CD4-positive, CD25-positive, alpha-beta regulatory T cell (primary cell): ENCODE data around the gene RFT1. TPM values are rescaled to one million over a fixed set of nuclear protein-coding genes. Genes with fewer than 3 reads are reported as not detected.

Source experiments
- ATAC-seq, 2 donors: fragments of 150-1000 bp; cut with Tn5 transposase; one replicate each; pipeline ENCODE4 v1.10.0; 2021; ENCODE audit warnings: low read depth in 2 of 2, moderate number of reproducible peaks in 2 of 2, moderate library complexity in 1 of 2
- DNase-seq, 3 donors: peaks; one replicate each; pipeline versions ENCODE4 v3.0.0 to v3.0.0-alpha.2; 2012 to 2022; ENCODE audit warnings: mixed read lengths in 1 of 3
- H3K27ac ChIP-seq: one replicate; pipeline ENCODE4 v1.7.0; 2013; ENCODE audit warnings: mild to moderate bottlenecking, low read length; ENCODE audit not compliant: insufficient read depth, poor library complexity, severe bottlenecking
- H3K27me3 ChIP-seq: one replicate; pipeline ENCODE4 v1.7.0; 2013; ENCODE audit warnings: low read length; ENCODE audit not compliant: control insufficient read depth, insufficient read depth
- H3K36me3 ChIP-seq: one replicate; pipeline ENCODE4 v1.7.0; 2013; ENCODE audit warnings: mild to moderate bottlenecking, low read length, moderate library complexity; ENCODE audit not compliant: control insufficient read depth, insufficient read depth
- H3K4me1 ChIP-seq: 2 replicates; pipeline ENCODE4 v1.7.0; 2013; ENCODE audit warnings: mild to moderate bottlenecking, low read length; ENCODE audit not compliant: insufficient read depth, control insufficient read depth, poor library complexity, severe bottlenecking
- H3K4me3 ChIP-seq: one replicate; pipeline ENCODE4 v1.7.0; 2013; ENCODE audit warnings: low read depth, mild to moderate bottlenecking, low read length, moderate library complexity
- H3K9me3 ChIP-seq, 2 experiments: 1 replicate in 1 of 2; 2 replicates in 1 of 2; pipeline ENCODE4 v1.7.0; 2013; ENCODE audit warnings: low read length in 2 of 2, mild to moderate bottlenecking in 1 of 2, moderate library complexity in 1 of 2; ENCODE audit not compliant: control insufficient read depth in 2 of 2
- H3K27ac Mint-ChIP-seq, 3 donors: one replicate each; pipeline ENCODE4 v1.8.0; 2020 to 2022; ENCODE audit warnings: mild to moderate bottlenecking in 3 of 3, mixed read lengths in 3 of 3, moderate library complexity in 2 of 3
- H3K27me3 Mint-ChIP-seq: one replicate; pipeline ENCODE4 v1.8.0; 2022; ENCODE audit warnings: mild to moderate bottlenecking, mixed read lengths
- H3K36me3 Mint-ChIP-seq: one replicate; pipeline ENCODE4 v1.8.0; 2020; ENCODE audit warnings: mixed read lengths
- H3K4me1 Mint-ChIP-seq, 4 donors: one replicate each; pipeline ENCODE4 v1.8.0; 2020 to 2022; ENCODE audit warnings: mixed read lengths in 4 of 4, mild to moderate bottlenecking in 1 of 4
- H3K4me3 Mint-ChIP-seq, 4 donors: one replicate each; pipeline ENCODE4 v1.8.0; 2020 to 2022; ENCODE audit warnings: mild to moderate bottlenecking in 4 of 4, mixed read lengths in 4 of 4, moderate library complexity in 3 of 4
- H3K9me3 Mint-ChIP-seq, 7 donors: one replicate each; pipeline ENCODE4 v1.8.0; 2020 to 2022; ENCODE audit warnings: mixed read lengths in 7 of 7, mild to moderate bottlenecking in 3 of 7, moderate library complexity in 2 of 7
- polyA plus RNA-seq, 4 donors: library from polyadenylated mRNA; unstranded; fragments of 300-500 nt; fragmentation: Illumina TruSeq; gene quantifications; one replicate each; pipeline ENCODE4 v1.2.3, GENCODE V29; 2021
- total RNA-seq: library from RNA; stranded (reverse); gene quantifications from one replicate; pipeline ENCODE4 v1.2.3, GENCODE V29; 2022

The RFT1 gene
- total and polyA plus RNA-seq, 5 donors from 2014 or later, result 12.9 to 27.6 (median 23.9) TPM

GRCh38 chr3:53171827-53172505 lies 41.7 kb upstream of the RFT1 start:
- H3K9me3 Mint-ChIP-seq, result no peaks in the 10 kb centered on the region
- no peak overlapping the region for H3K4me3 Mint-ChIP-seq
- Histone ChIP-seq H3K27ac (no peak overlapping the region), H3K9me3 (no peaks in the 10 kb centered on the region), H3K4me1 (peaks cover 23% of the 10 kb centered on the region), H3K27me3 (no peaks in the 10 kb centered on the region), H3K36me3 (peaks cover 2% of the 10 kb centered on the region), H3K4me3 (no peak overlapping the region)
- peaks cover 3% of the 10 kb centered on the region for H3K36me3 Mint-ChIP-seq
- ATAC-seq (no peak), DNase-seq (no peak)
- peak overlapping the region in 1 of 3 donors; percentile 67 for H3K27ac Mint-ChIP-seq
- H3K27me3 Mint-ChIP-seq, result no peaks in the 10 kb centered on the region
- H3K4me1 Mint-ChIP-seq, result peaks cover 5 to 45% (median 28%) of the 10 kb centered on the region in 4 donors

DNA sequence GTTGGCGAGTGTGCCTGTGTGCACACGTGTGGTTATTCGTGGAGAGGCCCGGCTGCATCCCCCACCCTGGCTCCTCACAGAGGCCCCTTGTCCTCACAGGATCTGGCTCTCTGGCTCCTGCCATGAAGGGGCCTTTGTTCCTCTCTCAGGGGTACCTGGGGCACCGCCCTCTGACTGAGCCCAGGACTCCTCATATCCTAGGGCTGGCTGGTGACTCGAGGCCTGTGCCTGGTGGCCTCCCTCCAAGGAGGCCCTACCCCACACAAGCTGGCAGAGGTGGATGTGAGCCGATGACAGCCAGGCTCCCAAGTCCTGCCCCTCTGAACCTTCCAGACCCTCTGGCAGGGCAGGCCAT lies 40.8 kb upstream of the RFT1 start:
- Histone ChIP-seq H3K9me3 (no peaks in the 10 kb centered on the region), H3K4me1 (peaks cover 23% of the 10 kb centered on the region), H3K27ac (no peak overlapping the region), H3K4me3 (no peak overlapping the region), H3K27me3 (no peaks in the 10 kb centered on the region), H3K36me3 (peaks cover 2% of the 10 kb centered on the region)
- Mint-ChIP-seq H3K4me1 (peaks cover 5 to 49% (median 28%) of the 10 kb centered on the region in 4 donors), H3K27ac (peak overlapping the region in 1 of 3 donors; percentile 75), H3K36me3 (peaks cover 3% of the 10 kb centered on the region), H3K27me3 (no peaks in the 10 kb centered on the region), H3K4me3 (no peak overlapping the region), H3K9me3 (no peaks in the 10 kb centered on the region)
- ATAC-seq, result no peak
- DNase-seq, result no peak

- Histone ChIP-seq H3K4me1 (peaks cover 23% of the 10 kb centered on the region), H3K27ac (no peak overlapping the region), H3K27me3 (no peaks in the 10 kb centered on the region), H3K4me3 (no peak overlapping the region), H3K9me3 (no peaks in the 10 kb centered on the region), H3K36me3 (peaks cover 2% of the 10 kb centered on the region)
- DNase-seq (peak in 1 of 3 donors; percentile 28), ATAC-seq (peak in 1 of 2 donors; percentile 14)
- peaks cover 5 to 50% (median 26%) of the 10 kb centered on the region in 4 donors for H3K4me1 Mint-ChIP-seq
- H3K9me3 Mint-ChIP-seq, result no peaks in the 10 kb centered on the region
- peak overlapping the region; percentile 18 to 75 (median 61) for H3K27ac Mint-ChIP-seq
- peak overlapping the region in 1 of 4 donors; percentile 46 for H3K4me3 Mint-ChIP-seq
- H3K27me3 Mint-ChIP-seq, result no peaks in the 10 kb centered on the region
- peaks cover 3% of the 10 kb centered on the region for H3K36me3 Mint-ChIP-seq
Measured at GRCh38 chr3:53170325-53171063, 40.3 kb upstream of the RFT1 start.

DNA sequence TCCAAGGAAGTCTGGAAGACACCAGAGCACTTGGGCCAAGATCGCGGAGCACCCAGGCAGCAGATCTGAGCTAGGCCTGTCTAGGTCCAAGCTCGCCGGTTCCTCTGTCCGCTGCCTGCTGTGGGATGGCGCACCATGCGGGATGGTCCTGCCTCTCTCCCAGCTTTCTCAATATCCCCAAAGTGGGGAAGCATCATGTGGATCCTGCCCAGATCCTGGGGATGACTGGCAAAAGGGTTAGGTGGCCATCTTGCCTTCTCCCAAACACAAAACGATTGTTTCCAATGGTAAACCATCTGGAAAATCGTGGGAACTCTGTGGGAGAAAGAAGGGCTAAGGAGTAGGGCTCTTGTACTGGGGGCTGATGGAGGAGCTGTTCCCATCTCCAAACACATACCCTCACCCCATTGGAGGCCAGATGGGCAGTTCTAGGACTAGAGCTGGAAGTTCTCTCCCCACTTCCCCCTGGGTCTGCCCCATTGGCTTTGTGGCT lies 39.6 kb upstream of the RFT1 start:
- Mint-ChIP-seq H3K4me1 (peaks cover 5 to 54% (median 24%) of the 10 kb centered on the region in 4 donors), H3K4me3 (no peak overlapping the region), H3K27ac (peak overlapping the region in 2 of 3 donors; percentile 75 to 79), H3K36me3 (peaks cover 3% of the 10 kb centered on the region), H3K9me3 (no peaks in the 10 kb centered on the region), H3K27me3 (no peaks in the 10 kb centered on the region)
- no peaks in the 10 kb centered on the region for H3K9me3 ChIP-seq
- DNase-seq (no peak), ATAC-seq (peak in 1 of 2 donors; percentile 19)
- H3K27me3 ChIP-seq, result no peaks in the 10 kb centered on the region
- H3K4me1 ChIP-seq, result peaks cover 23% of the 10 kb centered on the region
- H3K36me3 ChIP-seq, result peaks cover 2% of the 10 kb centered on the region
- no peak overlapping the region for H3K4me3 ChIP-seq
- H3K27ac ChIP-seq, result no peak overlapping the region

DNA sequence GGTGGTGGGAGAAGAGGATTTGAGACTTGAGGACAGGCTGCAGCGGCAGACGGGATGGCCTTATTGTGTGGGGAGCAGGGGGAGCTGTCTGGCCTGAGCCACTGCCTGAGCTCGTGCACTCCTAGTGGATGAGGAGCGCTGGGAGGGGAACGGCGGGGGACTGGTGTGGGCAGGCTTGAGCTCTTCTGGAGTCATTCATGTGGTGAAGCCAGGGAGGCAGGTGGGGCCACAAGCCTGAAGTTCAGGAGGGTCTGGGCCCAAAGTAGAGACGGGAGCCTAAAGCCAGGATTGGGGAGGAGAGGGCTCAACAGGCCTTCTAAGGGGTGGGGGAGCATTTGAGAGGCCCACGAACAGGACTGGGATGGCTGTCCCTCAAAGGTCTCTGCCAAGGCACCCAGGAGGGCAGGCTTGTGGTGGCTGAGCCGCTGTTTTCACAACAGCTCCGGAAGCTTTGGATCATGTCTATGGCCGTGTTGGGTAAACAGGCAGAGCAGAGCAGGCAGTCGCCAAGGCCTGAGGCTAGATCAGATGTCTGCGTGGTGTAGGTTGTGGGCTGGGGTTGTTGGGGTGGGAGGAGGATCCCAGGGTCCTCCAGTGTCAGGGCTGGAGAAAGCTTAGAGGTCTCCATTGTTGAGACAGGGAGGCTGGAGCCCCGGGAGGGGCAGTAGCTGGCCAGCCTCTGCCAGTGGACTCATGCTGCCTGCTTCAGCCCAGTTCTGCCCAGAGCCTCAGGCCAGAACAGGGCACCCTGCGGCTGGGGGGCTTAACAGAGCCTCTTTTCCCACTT lies 39.0 kb upstream of the RFT1 start:
- H3K27ac ChIP-seq, result no peak overlapping the region
- H3K9me3 ChIP-seq, result no peaks in the 10 kb centered on the region
- Mint-ChIP-seq H3K27ac (peak overlapping the region; percentile 71 to 79 (median 75)), H3K4me1 (peaks cover 5 to 54% (median 24%) of the 10 kb centered on the region in 4 donors), H3K36me3 (peaks cover 3% of the 10 kb centered on the region), H3K4me3 (peak overlapping the region in 2 of 4 donors; percentile 29 to 61), H3K9me3 (no peaks in the 10 kb centered on the region), H3K27me3 (no peaks in the 10 kb centered on the region)
- H3K27me3 ChIP-seq, result no peaks in the 10 kb centered on the region
- DNase-seq, result no peak
- H3K4me1 ChIP-seq, result peaks cover 23% of the 10 kb centered on the region
- ATAC-seq, result no peak
- H3K36me3 ChIP-seq, result peaks cover 2% of the 10 kb centered on the region
- no peak overlapping the region for H3K4me3 ChIP-seq

DNA sequence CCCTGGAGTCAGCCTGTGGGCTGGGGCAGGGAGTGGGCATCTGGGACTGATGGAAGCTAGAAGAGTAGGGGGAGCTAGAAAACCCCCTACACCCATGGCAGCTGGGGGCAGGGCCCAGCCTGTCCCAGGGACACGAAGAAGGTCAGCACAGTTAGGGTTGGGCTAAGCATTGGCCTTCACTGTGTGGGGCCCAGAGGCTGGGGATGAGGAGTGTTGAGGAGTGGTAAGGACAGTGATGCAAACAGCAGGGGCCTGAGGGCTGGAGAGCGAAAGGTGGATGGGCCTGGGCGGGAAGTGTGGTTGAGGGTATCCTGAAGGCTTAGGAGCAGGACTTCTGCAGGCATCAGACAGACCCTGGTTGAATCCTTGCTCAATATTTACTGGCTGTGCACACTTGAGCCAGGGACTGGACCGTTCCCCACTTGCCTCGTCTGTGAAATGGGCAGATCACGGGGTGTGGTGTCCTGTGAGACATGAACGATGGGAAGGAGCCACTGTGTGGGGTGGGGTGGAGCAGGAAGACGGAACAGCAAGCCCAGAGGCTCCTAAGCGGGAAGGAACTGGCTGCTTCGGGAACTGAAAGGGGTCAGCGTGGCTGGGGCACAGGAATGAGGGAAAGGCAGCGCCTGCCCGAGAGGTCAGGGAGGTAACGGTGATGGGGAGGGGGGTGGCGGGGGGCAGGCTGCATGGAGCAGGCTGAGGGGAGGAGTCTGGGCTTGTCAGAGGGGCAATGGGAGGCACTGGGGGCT lies 38.1 kb upstream of the RFT1 start:
- Mint-ChIP-seq H3K27me3 (no peaks in the 10 kb centered on the region), H3K4me3 (peak overlapping the region in 2 of 4 donors; percentile 29 to 61), H3K36me3 (no peaks in the 10 kb centered on the region), H3K9me3 (no peaks in the 10 kb centered on the region), H3K27ac (peak overlapping the region in 1 of 3 donors; percentile 81), H3K4me1 (peaks cover 5 to 58% (median 23%) of the 10 kb centered on the region in 4 donors)
- H3K27me3 ChIP-seq, result no peaks in the 10 kb centered on the region
- no peak overlapping the region for H3K4me3 ChIP-seq
- H3K9me3 ChIP-seq, result no peaks in the 10 kb centered on the region
- peaks cover 25% of the 10 kb centered on the region for H3K4me1 ChIP-seq
- DNase-seq, result no peak
- H3K36me3 ChIP-seq, result no peaks in the 10 kb centered on the region
- H3K27ac ChIP-seq, result no peak overlapping the region
- no peak for ATAC-seq
